NCI-H2171 treated with DMSO at 0.1 percent for 48 hours (cell line): ENCODE data around the gene SAXO1.
"Not testable (repeated sequence)": the region's sequence is repeated elsewhere in the genome, so short reads cannot be mapped to it uniquely, and the experiment has no call there.

ENCODE experiments used
- DNase-seq: peaks from one replicate; lab custom pipeline; 2025; lab: John Stamatoyannopoulos, UW

The SAXO1 gene

GRCh38 chr9:19033015-19033414 lies at the start of gene SAXO1:
Gene SAXO1 (minus strand): TSS chr9:19033209. CDS start chr9:19032908, 301 bp downstream.
- DNase-seq = no peak

GRCh38 chr9:19074836-19075235 lies 41.8 kb upstream of the SAXO1 start:
- DNase-seq = no peak

DNA sequence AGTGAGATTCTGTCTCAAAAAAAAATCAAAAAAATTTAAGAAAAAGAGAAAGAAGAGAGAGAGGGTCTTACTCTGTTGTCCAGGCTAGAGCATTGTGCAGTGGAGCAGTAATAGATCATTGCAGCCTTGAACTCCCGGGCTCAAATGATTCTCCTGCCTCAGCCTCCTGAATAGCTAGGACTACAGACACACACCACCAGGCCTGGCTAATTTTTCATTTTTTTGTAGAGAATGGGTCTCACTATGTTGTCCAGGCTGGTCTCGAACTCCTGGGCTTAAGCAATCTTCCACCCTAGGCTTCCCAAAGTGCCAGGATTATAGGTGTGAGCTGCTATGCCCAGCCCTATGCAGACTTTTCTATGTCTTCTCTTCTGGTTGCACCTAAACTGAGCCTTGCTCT lies 41.2 kb upstream of the SAXO1 start:
- no peak for DNase-seq

GRCh38 chr9:19057033-19057432 lies 24.0 kb upstream of the SAXO1 start:
- DNase-seq = no peak

DNA sequence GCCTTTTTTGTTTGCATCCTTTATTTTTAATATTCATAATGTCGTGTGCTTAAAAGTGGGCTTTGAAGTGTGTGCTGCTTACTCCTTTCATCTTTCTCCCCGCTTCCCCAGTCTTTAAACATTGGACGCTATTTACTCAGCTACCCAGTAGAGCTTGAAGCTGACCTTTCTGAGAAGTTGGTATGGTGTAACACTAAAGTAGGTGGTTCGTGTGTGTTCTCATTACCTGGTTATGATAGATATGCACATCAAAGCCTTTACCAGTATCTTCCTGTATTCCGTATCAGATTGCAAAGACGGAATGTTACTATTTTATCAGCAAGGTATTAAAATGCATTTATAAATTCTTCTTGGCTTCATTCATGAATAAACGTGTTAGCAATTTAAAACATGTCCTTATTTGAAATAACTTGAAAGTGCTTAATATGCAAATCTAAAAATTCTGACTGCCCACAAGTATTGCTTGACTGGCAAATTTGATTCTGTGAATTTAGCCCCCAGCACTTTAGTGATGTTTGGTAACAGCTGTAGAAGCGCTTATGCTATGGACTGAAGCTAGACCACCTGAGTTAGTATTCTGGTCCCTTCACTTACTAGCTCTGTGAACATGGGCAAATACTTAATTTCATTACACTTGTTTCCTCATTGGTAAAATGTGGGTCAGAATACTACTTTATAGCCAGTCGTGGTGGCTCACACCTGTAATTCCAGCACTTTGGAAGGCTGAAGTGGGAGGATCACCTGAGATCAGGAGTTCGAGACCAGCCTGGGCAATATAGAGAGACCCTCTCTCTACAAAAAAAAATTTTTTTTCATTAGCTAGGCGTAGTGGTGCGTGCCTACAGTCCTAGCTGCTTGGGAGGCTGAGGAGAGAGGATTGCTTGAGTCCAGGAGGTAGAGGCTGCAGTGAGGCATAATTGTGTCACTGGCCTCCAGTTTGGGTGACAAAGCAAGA lies 17.9 kb upstream of the SAXO1 start:
- DNase-seq = no peak

GRCh38 chr9:19049917-19050636 lies 17.1 kb upstream of the SAXO1 start:
- no peak for DNase-seq

- DNase-seq = peak; percentile 91
These were observed 16.2 kb upstream of the SAXO1 start, which contains the start of gene RRAGA for GRCh38 chr9:19048966-19049916. Gene RRAGA (plus strand): TSS chr9:19049427. CDS start chr9:19049660, 233 bp downstream.

DNA sequence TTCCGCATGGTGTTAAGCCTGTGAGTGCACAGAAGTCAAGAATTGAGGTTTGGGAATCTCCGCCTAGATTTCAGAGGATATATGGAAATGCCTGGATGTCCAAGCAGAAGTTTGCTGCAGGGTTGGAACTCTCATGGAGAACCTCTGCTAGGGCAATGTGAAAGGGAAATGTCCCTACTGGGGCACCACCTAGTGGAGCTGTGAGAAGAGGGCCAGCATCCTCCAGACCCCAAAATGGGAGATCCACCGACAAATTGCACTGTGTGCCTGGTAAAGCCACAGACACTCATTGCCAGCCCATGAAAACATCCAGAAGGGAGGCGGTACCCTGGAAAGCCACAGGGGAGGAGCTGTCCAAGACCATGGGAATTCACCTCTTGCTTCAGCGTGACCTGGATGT lies 3.6 kb upstream of the SAXO1 start:
- no peak for DNase-seq

- DNase-seq = no peak
These were observed 603 bp downstream of the SAXO1 start for GRCh38 chr9:19032406-19032805.

DNA sequence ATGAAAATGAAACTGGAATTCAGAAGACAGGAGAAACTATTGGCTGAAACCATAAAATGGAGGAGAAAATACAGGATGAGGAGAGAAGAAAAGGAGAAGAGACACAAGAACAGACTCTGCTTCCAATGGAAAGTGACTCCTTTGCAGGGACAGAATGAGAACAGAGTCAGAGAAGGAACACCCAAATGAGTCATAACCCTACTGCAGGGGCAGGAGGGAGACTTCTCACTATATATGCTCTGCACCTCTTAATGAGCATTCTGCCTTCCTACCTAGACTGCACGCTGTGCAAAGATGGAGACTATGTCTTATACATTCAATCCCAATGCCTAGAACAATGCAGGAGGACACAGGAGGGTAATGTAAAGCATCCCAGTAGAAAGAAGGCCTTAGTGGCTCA lies 2.1 kb downstream of the SAXO1 start:
- DNase-seq = no peak

DNA sequence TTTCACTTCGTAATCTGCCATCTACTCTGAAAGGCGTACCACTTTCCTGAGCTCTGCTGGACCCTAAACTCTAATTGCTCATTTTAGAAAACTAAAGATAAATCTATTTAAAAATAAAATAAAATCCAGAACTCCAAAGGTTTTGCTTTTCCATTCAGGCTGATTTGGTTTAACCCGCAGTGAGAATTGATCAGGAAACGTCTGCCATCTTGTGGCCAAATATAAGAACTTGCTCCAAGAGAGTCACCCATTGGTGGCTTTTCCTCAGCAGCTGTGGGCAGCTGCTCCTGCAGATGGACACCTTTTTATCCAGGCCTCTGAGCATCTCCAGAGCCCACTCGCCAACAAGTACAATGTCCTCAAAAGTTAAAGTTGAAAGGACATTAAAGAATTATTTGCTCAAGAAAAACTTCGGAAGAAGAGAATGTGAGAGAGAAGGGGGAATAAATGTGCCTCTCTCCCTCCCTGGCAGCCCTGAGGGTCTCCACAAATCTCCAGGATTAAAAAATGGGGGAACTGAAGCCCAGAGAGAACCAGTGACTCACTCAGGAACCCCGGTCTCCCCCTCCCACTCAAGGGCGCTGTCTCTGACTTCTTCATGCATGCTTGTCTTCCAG lies 4.1 kb downstream of the SAXO1 start:
- peak; percentile 60 for DNase-seq

DNA sequence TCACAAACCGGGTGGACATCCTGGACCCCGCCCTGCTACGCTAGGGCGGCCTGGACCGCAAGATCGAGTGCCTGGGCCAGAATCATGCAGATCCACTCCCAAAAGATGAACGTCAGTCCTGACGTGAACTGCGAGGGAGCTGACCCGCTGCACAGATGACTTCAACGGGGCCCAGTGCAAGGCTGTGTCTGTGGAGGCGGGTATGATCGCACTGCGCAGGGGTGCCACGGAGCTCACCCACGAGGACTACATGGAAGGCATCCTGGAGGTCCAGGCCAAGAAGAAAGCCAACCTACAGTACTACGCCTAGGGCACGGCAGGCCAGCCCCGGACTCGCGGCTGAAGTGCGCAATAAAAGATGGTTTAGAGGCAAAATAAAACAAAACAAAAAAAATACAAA lies 5.2 kb downstream of the SAXO1 start:
- DNase-seq = no peak

- no peak for DNase-seq
These were observed 6.6 kb downstream of the SAXO1 start for GRCh38 chr9:19026375-19026774.

GRCh38 chr9:19023078-19023477 lies 9.9 kb downstream of the SAXO1 start:
- no peak for DNase-seq

- DNase-seq = no peak
These were observed 10.8 kb downstream of the SAXO1 start for GRCh38 chr9:19022206-19022605.

- DNase-seq = not testable (repeated sequence)
These were observed 11.4 kb downstream of the SAXO1 start for GRCh38 chr9:19021649-19022048.

DNA sequence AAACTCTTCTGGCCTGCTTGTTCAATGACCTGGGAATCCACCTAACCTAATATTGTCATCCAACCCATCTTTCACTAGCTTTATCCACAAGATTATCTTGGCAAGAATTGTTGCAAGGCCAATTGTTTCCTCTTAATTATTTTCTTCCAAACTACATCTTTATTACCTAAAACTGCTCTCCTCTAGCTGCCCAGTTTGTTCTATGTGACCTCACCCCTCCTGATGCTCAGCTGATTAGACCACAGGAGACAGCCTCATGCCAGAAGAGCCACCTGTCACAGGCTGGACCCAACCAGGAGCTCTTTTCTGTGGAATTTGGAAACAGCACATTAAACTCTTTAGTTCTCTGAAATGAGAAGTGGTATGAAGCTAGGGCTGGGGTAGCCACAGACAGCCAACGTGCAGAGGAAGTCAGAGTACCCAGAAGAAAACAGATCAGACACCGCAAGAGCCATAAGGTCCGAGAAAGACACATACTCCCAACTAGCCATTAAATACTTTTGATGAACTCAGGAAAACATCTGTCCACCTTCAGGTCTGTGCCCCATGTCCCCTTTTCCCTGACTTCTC lies 12.0 kb downstream of the SAXO1 start:
- DNase-seq = no peak

GRCh38 chr9:19018201-19018600 lies 14.8 kb downstream of the SAXO1 start:
- no peak for DNase-seq

DNA sequence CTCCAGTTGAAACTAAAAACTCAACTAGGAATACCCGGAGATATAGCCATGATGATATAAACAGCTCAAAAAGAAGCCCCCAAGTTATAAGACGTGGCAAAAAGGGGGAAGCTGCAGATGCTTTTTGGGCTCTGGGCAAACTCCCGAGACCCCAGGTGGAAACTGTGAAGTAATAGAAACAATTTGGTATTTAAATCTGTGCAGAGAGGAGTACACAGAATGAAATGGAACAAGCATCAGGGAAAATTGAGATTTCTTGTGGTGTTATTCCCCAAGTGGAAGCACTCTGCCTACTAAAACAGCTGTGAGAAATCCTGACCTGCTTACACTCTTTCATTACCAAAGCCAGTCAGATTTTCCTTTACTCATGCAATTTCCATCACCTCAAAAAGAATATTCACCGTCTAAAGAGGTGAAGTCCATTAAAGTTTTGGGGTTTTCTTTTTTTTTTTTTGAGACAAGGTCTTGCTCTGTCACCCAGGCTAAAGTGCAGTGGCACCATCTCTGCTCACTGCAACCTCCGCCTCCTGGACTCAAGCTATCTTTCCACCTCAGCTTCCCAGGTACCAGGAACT lies 23.5 kb downstream of the SAXO1 start:
- DNase-seq = no peak

- DNase-seq = no peak
These were observed 32.9 kb downstream of the SAXO1 start for GRCh38 chr9:19000133-19000532.
